GM19025 (cell line): Measurements from ENCODE around the gene IGSF21.
"Not testable (repeated sequence)": the region's sequence is repeated elsewhere in the genome, so short reads cannot be mapped to it uniquely, and the experiment has no call there.

Experiments
- ATAC-seq: cut with Tn5 transposase; IDR thresholded peaks from one replicate; pipeline ENCODE4 v1.9.1; 2021; ENCODE audit warnings: mild to moderate bottlenecking, low read depth, moderate library complexity; ENCODE audit not compliant: unreplicated experiment

Gene IGSF21

GRCh38 chr1:18413541-18414305, 306.1 kb downstream of the IGSF21 start:
- ATAC-seq, result no peak

GRCh38 chr1:18414321-18414720, 306.7 kb downstream of the IGSF21 start:
- ATAC-seq, result no peak

DNA sequence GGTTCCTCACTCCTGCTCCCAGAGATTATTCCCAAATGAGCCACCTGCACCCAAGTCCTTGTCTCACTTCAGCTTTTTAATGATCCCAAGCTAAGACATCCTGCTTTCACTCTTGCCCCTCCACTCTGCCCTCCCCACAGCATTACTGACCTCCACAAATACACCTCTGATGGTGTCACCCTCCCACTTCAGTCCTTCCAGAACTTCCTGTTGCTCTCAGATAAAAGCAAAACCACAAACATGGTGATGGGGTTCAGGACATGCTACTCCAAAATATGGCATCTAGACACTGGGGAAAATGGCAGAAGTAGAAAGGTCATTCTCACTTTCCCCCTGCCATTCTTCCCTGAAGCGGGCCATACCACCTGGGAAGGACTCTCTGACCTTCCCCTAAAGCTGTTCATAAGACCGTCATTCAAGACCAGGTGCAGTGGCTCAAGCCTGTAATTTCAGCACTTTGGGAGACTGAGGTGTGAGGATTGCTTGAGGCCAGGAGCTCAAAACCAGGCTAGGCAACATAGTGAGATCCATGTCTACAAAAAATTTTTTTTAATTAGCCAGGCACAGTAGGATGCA, 307.4 kb downstream of the IGSF21 start:
- no peak for ATAC-seq

GRCh38 chr1:18415448-18416027, 307.9 kb downstream of the IGSF21 start:
- no peak for ATAC-seq

- ATAC-seq, result not testable (repeated sequence)
Measured at GRCh38 chr1:18416126-18416525, 308.5 kb downstream of the IGSF21 start.

DNA sequence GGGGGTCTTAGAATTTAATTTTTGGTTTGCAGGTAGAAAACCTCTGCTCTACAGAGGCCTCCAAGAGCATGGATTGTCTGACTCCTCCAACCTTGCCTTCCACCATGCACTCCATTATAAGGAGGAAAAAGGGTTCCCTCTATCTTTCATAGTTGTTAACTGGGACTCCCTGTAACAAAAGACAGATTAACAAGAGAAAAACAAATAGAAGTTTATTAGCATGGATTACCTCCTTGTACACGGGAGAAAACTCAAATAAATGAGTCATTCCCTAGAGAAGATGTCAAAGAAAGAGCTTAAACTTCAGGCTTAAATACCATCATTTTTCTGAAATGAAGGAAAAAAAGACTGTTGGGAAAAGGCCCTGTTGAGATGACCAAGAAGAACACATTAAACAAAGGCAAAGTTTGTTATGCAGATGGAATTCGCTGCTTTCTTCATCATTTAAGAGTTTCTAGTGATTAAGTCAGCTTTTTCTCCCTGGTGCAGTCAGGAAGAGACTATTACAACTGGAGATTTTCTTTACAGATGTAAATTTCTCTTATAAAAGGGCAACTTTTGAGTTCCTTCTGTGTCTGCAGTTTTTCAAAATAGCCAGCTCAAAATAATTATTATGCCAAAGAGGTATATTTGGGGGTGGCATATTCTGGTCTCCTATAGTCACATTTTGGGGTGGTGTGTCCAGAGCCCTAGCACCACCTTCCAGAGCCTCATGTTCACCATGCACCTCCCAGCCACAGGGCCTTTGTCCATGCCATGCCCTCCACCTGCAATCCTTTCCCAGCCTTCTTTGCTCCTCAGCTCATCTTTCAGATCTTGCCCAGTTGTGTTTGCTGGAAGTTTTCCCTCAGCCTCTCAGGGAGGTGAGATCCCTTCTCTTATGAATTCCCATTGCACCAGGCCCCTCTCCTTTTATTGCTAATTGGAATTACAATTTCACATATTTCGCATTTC, 310.0 kb downstream of the IGSF21 start:
- no peak for ATAC-seq

DNA sequence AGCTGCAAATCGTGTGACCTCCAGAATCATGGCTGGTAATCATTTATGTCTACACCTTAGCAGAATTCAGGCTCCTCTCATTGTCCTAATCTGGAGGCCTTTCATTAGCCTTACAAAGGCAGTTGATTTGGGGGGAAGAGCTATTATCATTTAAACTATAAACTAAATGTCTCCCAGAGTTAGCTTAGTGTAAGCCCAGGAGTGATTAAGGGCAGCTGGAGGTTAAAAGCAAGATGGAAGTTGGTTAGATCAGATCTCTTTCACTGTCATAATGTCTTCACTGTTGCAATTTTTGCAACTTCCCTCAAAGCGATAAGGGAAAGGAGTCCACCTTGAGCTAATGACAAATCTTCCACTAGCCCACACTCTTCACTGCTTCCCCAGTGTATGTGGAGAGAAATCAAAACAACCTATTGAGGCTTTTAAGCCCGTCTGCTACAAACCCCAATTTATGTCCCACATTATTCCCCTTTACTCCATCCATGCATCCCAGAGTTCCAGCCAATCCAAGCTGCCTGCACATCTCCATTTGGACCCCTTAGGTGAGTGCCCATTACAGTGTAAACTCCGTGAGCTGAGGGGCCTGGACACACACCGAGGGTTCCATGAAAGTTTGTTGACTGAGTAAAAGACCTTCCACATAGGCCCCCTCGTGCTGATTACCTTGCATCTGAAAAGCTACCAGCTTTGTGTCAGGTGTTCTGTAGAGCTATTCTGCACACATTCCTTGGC, 311.7 kb downstream of the IGSF21 start:
- no peak for ATAC-seq

DNA sequence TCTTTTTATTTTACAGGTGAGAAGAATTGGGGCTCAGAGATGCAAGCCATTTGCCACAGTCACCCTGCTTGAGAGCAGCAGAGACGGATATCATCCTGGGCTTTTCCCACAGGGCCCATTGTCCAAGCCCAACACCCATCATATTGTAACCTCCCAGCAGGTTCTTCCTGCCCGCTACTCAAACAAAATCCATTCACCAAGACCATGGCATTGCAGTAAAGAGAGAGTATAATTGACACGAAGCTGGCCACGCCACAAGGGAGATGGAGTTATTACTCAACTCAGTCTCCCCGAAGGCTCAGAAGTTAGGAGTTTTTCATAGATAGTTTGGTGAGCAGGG, 312.2 kb downstream of the IGSF21 start:
- no peak for ATAC-seq

GRCh38 chr1:18422076-18422777, 314.6 kb downstream of the IGSF21 start:
- ATAC-seq, result no peak

DNA sequence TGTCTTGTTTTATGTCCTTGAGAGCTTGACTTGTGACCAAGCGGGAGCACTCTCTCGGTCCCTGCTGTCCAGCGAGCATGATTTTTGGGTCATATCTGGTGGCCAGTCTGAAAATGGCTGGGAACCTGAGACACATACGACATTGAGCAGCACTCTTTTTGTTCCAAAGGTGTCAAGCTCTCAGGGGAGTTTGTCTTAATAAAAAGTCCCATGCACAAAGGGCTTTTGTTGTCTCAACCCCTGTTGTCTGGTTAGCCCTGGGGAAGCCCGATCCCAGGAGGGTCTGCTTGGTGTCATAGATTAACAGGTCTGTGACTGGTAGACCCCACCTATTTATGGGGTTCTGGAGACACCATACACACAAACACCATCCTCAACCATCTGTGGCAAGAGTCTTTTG, 315.4 kb downstream of the IGSF21 start:
- ATAC-seq, result no peak

- ATAC-seq, result no peak
Measured at GRCh38 chr1:18426580-18426979, 319.0 kb downstream of the IGSF21 start.
